ENCODE data around the gene PTTG1IP.

The PTTG1IP gene

DNA sequence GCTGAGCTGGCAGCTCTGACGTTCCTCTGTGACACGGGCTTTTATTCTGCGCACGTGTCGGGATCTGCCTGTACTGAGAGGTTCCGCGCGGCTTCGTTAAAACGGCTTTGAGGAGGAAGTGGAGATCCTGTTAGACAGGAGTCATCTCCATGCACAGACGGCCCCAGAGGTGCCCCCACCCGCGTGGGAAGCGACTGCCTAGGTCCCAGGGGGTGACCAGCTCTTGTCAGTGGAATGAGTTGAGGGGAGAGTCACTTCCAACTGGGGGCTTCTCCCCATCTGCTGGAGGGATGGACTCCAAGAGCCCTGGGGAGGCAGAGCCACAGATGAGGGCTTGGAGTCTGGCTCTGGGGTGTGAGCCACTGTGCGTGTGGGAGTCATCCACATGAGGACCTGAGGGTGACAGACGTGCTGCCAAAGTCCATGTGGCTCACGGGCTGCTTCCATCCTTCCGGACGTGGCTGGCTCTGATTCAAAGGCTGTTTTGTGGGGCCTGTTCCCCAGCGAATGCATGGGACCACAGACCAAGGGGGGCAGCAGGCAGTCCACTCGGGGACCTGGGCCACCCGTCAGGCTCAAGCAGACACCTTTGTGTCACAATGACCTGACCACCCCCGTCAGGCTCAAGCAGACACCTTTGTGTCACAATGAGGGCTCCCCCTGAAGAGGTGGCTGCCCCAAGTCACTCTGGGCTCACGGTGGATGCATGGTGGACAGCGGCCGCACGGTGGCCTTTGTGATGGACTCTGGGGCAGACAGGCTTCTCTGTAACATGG, 26.8 kb downstream of the PTTG1IP start:
- H3K36me3 ChIP-seq (ENCODE audit: insufficient read depth, low read length), result peaks cover 31% of the 10 kb centered on the region
- H3K4me1 ChIP-seq (ENCODE audit: insufficient read depth, low read length), result peaks cover 6% of the 10 kb centered on the region
- no peak overlapping the region for H3K27ac ChIP-seq (ENCODE audit: low read depth, low read length)
- H3K27me3 ChIP-seq (ENCODE audit: insufficient read depth, low read length), result no peaks in the 10 kb centered on the region
- H3K4me3 ChIP-seq (ENCODE audit: low read length), result peak overlapping the region; percentile 37
- no peaks in the 10 kb centered on the region for H3K9me3 ChIP-seq (ENCODE audit: insufficient read depth, low read depth, low read length)
- no peak overlapping the region for H3K9ac ChIP-seq (ENCODE audit: low read depth, low read length)
- 82% methylated on average over 27 of the region's 27 CpGs for WGBS

DNA sequence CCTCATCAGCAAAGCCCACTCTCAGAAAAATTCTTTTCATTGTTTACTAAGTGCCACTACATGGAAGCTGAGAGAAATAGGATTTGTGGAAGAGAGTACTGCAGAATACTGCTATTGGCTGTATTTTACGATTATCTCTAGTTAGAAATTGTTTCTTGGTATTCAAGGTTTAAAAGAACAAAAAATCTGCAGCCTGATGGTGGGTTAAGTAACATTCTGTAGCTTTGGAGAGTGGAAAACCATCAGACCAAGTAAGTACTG, 27.3 kb downstream of the PTTG1IP start:
- Histone ChIP-seq H3K27me3 (ENCODE audit: insufficient read depth, low read length) (no peaks in the 10 kb centered on the region), H3K27ac (ENCODE audit: low read depth, low read length) (no peak overlapping the region), H3K36me3 (ENCODE audit: insufficient read depth, low read length) (peaks cover 26% of the 10 kb centered on the region), H3K4me3 (ENCODE audit: low read length) (peak overlapping the region; percentile 37), H3K9me3 (ENCODE audit: insufficient read depth, low read depth, low read length) (no peaks in the 10 kb centered on the region), H3K4me1 (ENCODE audit: insufficient read depth, low read length) (peaks cover 6% of the 10 kb centered on the region), H3K9ac (ENCODE audit: low read depth, low read length) (no peak overlapping the region)
- 85% methylated on average over 1 of the region's 1 CpG for WGBS

- 25% methylated on average over 34 of the region's 34 CpGs for WGBS
- H3K36me3 ChIP-seq (ENCODE audit: insufficient read depth, low read length), result peaks cover 21% of the 10 kb centered on the region
- no peak overlapping the region for H3K27ac ChIP-seq (ENCODE audit: low read depth, low read length)
- H3K4me1 ChIP-seq (ENCODE audit: insufficient read depth, low read length), result peaks cover 6% of the 10 kb centered on the region
- H3K9ac ChIP-seq (ENCODE audit: low read depth, low read length), result no peak overlapping the region
- peak overlapping the region; percentile 37 for H3K4me3 ChIP-seq (ENCODE audit: low read length)
- no peaks in the 10 kb centered on the region for H3K27me3 ChIP-seq (ENCODE audit: insufficient read depth, low read length)
- H3K9me3 ChIP-seq (ENCODE audit: insufficient read depth, low read depth, low read length), result no peaks in the 10 kb centered on the region
Measured at GRCh38 chr21:44845418-44846223, 27.9 kb downstream of the PTTG1IP start.

GRCh38 chr21:44844256-44844655, 29.2 kb downstream of the PTTG1IP start:
- no peak overlapping the region for H3K9ac ChIP-seq (ENCODE audit: low read depth, low read length)
- no peak overlapping the region for H3K4me3 ChIP-seq (ENCODE audit: low read length)
- H3K27ac ChIP-seq (ENCODE audit: low read depth, low read length), result no peak overlapping the region
- 54% methylated on average over 16 of the region's 16 CpGs for WGBS
- H3K4me1 ChIP-seq (ENCODE audit: insufficient read depth, low read length), result peaks cover 6% of the 10 kb centered on the region
- H3K36me3 ChIP-seq (ENCODE audit: insufficient read depth, low read length), result peaks cover 7% of the 10 kb centered on the region
- H3K27me3 ChIP-seq (ENCODE audit: insufficient read depth, low read length), result no peaks in the 10 kb centered on the region
- no peaks in the 10 kb centered on the region for H3K9me3 ChIP-seq (ENCODE audit: insufficient read depth, low read depth, low read length)

DNA sequence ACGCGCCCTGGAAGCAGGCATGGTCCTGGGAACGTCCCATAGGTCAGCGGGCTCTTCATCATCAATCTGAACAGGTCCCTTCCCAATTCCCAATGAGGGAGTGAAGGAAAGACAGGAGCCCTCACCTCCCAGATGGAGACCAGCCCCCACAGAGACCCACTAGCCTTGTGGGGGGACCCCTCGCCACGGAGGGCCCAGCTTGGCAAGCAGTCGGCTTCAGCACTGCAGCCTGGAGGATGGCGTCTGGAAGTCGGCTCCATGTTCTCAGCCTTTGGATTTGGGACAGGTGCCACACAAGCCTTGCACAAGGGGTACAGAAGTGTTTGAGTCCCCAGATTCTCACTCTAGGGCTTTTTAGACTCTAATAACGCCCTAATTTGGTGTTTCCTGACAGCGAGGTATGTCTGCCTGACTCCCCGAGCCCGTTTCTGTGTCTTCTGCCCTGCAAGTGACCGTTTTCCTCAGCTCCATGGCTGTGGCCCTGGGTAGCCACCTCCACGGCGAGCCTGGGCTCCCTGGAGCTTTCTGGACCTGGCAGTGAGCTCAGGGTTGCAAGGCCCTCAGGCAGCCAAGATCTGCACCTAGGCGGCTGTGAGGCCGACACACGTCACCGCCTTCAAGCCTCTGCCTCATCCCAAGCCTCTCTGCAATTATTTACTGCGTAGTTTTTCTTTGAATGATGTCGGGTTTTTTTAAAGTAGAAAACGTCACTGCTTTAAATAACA, 30.6 kb downstream of the PTTG1IP start:
- WGBS, result 90% methylated on average over 22 of the region's 23 CpGs
- Histone ChIP-seq H3K36me3 (ENCODE audit: insufficient read depth, low read length) (no peaks in the 10 kb centered on the region), H3K27me3 (ENCODE audit: insufficient read depth, low read length) (no peaks in the 10 kb centered on the region), H3K4me1 (ENCODE audit: insufficient read depth, low read length) (peaks cover 6% of the 10 kb centered on the region), H3K27ac (ENCODE audit: low read depth, low read length) (no peak overlapping the region), H3K4me3 (ENCODE audit: low read length) (no peak overlapping the region), H3K9me3 (ENCODE audit: insufficient read depth, low read depth, low read length) (no peaks in the 10 kb centered on the region), H3K9ac (ENCODE audit: low read depth, low read length) (no peak overlapping the region)

DNA sequence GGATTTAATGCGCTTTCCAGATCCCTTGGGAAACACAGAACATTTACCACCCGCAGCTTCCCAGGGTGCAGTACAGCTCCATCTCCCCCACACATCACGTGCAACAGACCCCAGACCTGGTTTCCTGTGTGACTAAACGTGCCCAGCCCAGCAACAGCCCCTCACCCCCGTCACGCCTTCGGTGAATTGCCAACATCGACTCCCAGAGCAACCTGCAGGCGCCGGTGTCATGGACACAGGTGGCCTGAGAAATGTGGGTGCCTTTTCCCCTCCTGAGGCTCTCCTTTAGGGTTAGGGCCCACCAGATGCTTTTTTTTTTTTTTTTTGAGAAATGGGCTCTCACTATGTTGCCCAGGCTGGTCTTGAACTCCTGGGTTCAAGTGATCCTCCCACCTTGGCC, 31.4 kb downstream of the PTTG1IP start:
- no peaks in the 10 kb centered on the region for H3K27me3 ChIP-seq (ENCODE audit: insufficient read depth, low read length)
- 90% methylated on average over 10 of the region's 10 CpGs for WGBS
- H3K4me3 ChIP-seq (ENCODE audit: low read length), result no peak overlapping the region
- no peaks in the 10 kb centered on the region for H3K9me3 ChIP-seq (ENCODE audit: insufficient read depth, low read depth, low read length)
- H3K9ac ChIP-seq (ENCODE audit: low read depth, low read length), result no peak overlapping the region
- no peak overlapping the region for H3K27ac ChIP-seq (ENCODE audit: low read depth, low read length)
- peaks cover 6% of the 10 kb centered on the region for H3K4me1 ChIP-seq (ENCODE audit: insufficient read depth, low read length)
- H3K36me3 ChIP-seq (ENCODE audit: insufficient read depth, low read length), result no peaks in the 10 kb centered on the region

DNA sequence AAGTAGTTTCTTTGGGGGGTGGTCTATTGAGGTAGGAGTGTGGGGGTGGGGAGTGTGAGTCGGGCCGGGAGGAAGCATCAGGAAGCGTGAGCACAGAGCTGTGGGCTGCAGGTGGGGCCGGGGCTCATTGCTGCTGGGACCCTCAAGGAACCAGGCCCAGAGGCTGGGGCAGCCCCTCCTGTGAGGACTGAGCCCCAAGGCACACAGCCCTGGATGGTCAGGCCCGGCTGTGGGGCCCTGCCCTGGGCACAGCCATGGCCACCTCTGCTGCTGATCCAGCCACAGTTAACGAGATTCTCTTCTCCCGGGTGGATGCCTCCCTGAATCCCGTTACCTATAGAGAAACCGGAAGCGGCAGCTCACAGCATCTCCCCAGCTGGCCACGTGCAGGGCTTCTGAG, 32.7 kb downstream of the PTTG1IP start:
- WGBS, result 87% methylated on average over 11 of the region's 11 CpGs
- Histone ChIP-seq H3K9me3 (ENCODE audit: insufficient read depth, low read depth, low read length) (no peaks in the 10 kb centered on the region), H3K27ac (ENCODE audit: low read depth, low read length) (no peak overlapping the region), H3K36me3 (ENCODE audit: insufficient read depth, low read length) (no peaks in the 10 kb centered on the region), H3K4me3 (ENCODE audit: low read length) (no peak overlapping the region), H3K4me1 (ENCODE audit: insufficient read depth, low read length) (no peaks in the 10 kb centered on the region), H3K9ac (ENCODE audit: low read depth, low read length) (no peak overlapping the region), H3K27me3 (ENCODE audit: insufficient read depth, low read length) (no peaks in the 10 kb centered on the region)

DNA sequence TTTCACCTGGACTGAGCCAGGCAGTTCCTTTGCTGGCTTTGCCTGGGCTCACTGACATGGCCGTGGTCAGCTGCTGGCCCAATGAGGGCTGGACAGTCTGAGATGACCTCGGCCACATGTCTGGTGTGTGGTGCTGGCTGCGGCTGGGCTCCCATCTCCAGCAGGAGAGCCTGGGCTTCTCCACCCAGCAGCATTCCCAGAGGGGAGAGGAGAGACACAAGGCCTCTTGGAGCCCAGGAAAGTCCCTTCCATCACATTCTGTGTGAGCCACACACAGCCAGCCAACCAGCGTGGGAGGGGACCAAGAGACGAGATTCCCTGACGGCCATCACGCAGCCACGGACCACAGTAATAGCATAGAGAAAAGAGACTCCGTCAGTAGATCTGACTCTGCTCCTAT, 34.5 kb downstream of the PTTG1IP start:
- 94% methylated on average over 9 of the region's 9 CpGs for whole genome bisulfite sequencing
- no peaks in the 10 kb centered on the region for H3K36me3 ChIP-seq (ENCODE audit: insufficient read depth, low read length)
- H3K27me3 ChIP-seq (ENCODE audit: insufficient read depth, low read length), result no peaks in the 10 kb centered on the region
- no peaks in the 10 kb centered on the region for H3K4me1 ChIP-seq (ENCODE audit: insufficient read depth, low read length)
- no peak overlapping the region for H3K4me3 ChIP-seq (ENCODE audit: low read length)
- H3K9me3 ChIP-seq (ENCODE audit: insufficient read depth, low read depth, low read length), result no peaks in the 10 kb centered on the region
- no peak overlapping the region for H3K27ac ChIP-seq (ENCODE audit: low read depth, low read length)
- H3K9ac ChIP-seq (ENCODE audit: low read depth, low read length), result no peak overlapping the region

DNA sequence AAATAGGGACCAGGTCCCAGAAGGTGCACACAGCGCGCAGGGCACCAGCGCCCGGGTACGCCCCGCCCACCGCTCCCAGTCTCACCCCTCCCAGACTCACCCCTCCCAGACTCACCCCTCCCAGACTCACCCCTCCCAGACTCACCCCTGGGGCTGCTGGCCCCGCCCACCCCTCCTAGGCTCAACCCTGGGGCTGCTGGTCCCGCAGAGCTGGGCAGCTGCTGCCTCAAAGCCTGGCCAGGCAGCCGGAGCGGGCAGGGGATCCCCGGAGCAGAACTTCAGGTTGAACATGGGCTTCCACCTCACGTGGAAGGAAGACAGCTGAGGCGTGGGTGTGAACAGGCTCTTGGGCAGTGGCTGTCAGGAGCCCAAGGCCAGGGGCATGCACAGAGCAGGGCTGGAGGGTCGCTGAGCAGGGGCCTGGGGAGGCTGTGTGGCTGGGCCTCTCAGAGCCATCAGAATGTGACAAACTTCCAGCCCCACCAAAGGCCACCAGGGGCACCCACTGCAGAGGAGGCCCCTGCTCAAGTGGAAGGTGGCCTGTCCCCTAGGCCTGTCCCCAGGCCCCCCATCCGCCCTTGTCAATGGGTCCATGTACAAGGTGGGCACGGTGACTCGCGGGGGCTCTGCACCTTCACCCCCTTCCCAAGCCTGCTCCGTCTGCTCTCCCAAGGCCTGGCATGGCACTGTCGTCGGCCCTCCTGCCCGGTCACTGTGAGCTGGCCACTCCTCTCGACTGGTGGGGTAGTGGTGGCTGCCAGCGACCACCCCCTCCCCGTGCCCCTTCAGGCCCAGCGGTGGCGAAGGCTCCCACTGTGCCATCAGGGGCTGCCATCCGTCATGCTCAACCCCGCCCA, 35.2 kb downstream of the PTTG1IP start:
- H3K9me3 ChIP-seq (ENCODE audit: insufficient read depth, low read depth, low read length), result no peaks in the 10 kb centered on the region
- no peak overlapping the region for H3K9ac ChIP-seq (ENCODE audit: low read depth, low read length)
- 88% methylated on average over 30 of the region's 30 CpGs for WGBS
- H3K36me3 ChIP-seq (ENCODE audit: insufficient read depth, low read length), result no peaks in the 10 kb centered on the region
- no peaks in the 10 kb centered on the region for H3K4me1 ChIP-seq (ENCODE audit: insufficient read depth, low read length)
- no peak overlapping the region for H3K27ac ChIP-seq (ENCODE audit: low read depth, low read length)
- H3K27me3 ChIP-seq (ENCODE audit: insufficient read depth, low read length), result no peaks in the 10 kb centered on the region
- no peak overlapping the region for H3K4me3 ChIP-seq (ENCODE audit: low read length)

- Histone ChIP-seq H3K9ac (ENCODE audit: low read depth, low read length) (no peak overlapping the region), H3K4me3 (ENCODE audit: low read length) (no peak overlapping the region), H3K36me3 (ENCODE audit: insufficient read depth, low read length) (no peaks in the 10 kb centered on the region), H3K27me3 (ENCODE audit: insufficient read depth, low read length) (no peaks in the 10 kb centered on the region), H3K9me3 (ENCODE audit: insufficient read depth, low read depth, low read length) (no peaks in the 10 kb centered on the region), H3K27ac (ENCODE audit: low read depth, low read length) (no peak overlapping the region), H3K4me1 (ENCODE audit: insufficient read depth, low read length) (no peaks in the 10 kb centered on the region)
- WGBS, result 93% methylated on average over 13 of the region's 13 CpGs
Measured at GRCh38 chr21:44837537-44837936, 36.0 kb downstream of the PTTG1IP start.
